Activated naive CD4-positive, alpha-beta T cell treated with anti-CD3 and anti-CD28 coated beads, Interleukin-2, amount 50 U/mL, for 24 hours (primary cell): Measurements from ENCODE around the gene CORO2A.
"Not testable (repeated sequence)": the region's sequence is repeated elsewhere in the genome, so short reads cannot be mapped to it uniquely, and the experiment has no call there.

ENCODE experiments used
- H3K27ac Mint-ChIP-seq: one replicate; pipeline ENCODE4 v1.8.0; 2021; ENCODE audit warnings: mild to moderate bottlenecking, mixed read lengths
- H3K27me3 Mint-ChIP-seq: one replicate; pipeline ENCODE4 v1.8.0; 2021; ENCODE audit warnings: mixed read lengths
- H3K36me3 Mint-ChIP-seq: one replicate; pipeline ENCODE4 v1.8.0; 2021; ENCODE audit warnings: mixed read lengths
- H3K4me1 Mint-ChIP-seq: one replicate; pipeline ENCODE4 v1.8.0; 2021; ENCODE audit warnings: mixed read lengths
- H3K4me3 Mint-ChIP-seq: one replicate; pipeline ENCODE4 v1.8.0; 2021; ENCODE audit warnings: mild to moderate bottlenecking, mixed read lengths
- H3K9me3 Mint-ChIP-seq: one replicate; pipeline ENCODE4 v1.8.0; 2021; ENCODE audit warnings: mixed read lengths

CORO2A gene

DNA sequence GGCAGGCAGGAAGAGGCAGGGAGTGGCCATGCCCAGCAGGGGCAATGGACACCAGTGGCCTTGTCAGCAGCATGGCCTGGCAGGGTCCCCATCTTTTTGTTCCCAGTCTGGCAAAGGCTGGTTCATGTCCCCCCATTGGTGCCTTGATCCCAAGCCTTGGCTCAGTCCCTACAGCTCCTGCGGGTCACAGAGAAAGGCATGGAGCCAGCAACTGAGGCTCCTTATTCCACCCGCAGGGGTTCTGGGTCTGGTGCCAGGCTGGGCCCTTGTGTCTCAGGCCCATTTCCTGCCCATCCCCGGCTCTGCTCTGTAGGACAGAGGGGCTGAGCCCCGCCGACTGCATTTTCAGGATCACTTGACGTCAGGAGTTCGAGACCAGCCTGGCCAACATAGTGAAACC lies 87.4 kb downstream of the CORO2A start:
- no peaks in the 10 kb centered on the region for H3K9me3 Mint-ChIP-seq
- H3K4me1 Mint-ChIP-seq, result peaks cover 95% of the 10 kb centered on the region
- no peak overlapping the region for H3K4me3 Mint-ChIP-seq
- peaks cover 16% of the 10 kb centered on the region for H3K36me3 Mint-ChIP-seq
- H3K27ac Mint-ChIP-seq, result peak overlapping the region; percentile 77
- H3K27me3 Mint-ChIP-seq, result no peaks in the 10 kb centered on the region

DNA sequence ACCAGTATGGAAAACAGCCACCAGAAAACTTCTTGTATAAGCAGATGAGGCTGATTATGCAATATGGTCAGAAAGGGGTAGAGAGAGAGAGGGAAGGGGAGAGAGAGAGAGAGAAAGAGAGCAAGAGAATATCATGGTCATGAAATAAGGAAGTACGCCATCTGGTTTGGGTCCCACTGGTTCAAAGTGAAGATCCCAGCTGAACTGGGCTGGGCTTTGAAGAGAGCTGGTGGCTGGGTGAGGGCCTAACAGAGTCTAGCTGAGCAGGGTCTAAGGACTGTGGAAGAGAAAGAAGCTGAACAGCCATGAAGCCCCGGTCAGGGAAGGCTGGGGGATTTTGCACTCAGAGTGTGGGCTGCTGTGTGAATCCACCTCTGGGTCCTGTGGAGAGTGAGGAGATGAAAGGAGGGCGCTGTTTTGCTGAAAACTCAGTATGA lies 88.0 kb downstream of the CORO2A start:
- Mint-ChIP-seq H3K27ac (peak overlapping the region; percentile 97), H3K9me3 (no peaks in the 10 kb centered on the region), H3K4me3 (peak overlapping the region; percentile 16), H3K36me3 (peaks cover 12% of the 10 kb centered on the region), H3K4me1 (peaks cover 95% of the 10 kb centered on the region), H3K27me3 (no peaks in the 10 kb centered on the region)

DNA sequence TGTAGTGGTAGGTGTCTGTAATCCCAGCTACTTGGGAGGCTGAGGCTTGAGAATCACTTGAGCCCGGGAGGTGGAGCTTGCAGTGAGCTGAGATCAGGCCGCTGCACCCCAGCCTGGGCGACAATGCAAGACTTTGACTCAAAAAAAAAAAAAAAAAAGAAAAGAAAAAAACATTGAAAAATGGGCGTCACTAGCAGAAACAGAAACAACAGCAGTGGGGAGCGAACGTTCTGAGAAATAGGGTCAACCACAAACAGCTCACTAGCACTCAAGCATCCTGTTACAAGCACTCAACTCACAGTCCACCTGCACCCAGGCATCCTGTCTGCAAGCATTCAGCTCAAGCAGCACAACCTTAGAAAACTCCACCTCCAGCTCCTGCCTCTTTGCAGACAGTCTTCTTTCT lies 90.6 kb downstream of the CORO2A start:
- peaks cover 92% of the 10 kb centered on the region for H3K4me1 Mint-ChIP-seq
- H3K9me3 Mint-ChIP-seq, result no peaks in the 10 kb centered on the region
- peaks cover 13% of the 10 kb centered on the region for H3K36me3 Mint-ChIP-seq

DNA sequence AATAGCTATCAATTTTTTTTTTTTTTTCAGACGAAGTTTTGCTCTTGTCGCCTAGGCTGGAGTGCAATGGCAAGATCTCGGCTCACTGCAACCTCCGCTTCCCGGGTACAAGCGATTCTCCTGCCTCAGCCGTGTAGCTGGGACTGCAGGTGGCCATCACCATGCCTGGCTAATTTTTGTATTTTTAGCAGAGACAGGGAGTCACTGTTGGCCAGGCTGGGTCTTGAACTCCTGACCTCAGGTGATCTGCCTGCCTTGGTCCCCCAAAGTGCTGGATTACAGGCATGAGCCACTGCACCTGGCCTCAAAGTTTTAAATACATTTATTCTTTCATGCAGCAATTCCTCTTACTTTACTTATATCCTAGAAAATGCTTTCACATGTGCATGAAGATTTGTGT lies 91.0 kb downstream of the CORO2A start:
- peak overlapping the region; percentile 68 for H3K4me3 Mint-ChIP-seq
- no peaks in the 10 kb centered on the region for H3K27me3 Mint-ChIP-seq
- H3K4me1 Mint-ChIP-seq, result peaks cover 92% of the 10 kb centered on the region
- peaks cover 16% of the 10 kb centered on the region for H3K36me3 Mint-ChIP-seq
- no peak overlapping the region for H3K27ac Mint-ChIP-seq
- H3K9me3 Mint-ChIP-seq, result no peaks in the 10 kb centered on the region

More for the DNA sequence above, 90.6 kb downstream of the CORO2A start:
- Mint-ChIP-seq H3K27ac (peak overlapping the region; percentile 67), H3K27me3 (no peaks in the 10 kb centered on the region), H3K4me3 (peak overlapping the region; percentile 68)

DNA sequence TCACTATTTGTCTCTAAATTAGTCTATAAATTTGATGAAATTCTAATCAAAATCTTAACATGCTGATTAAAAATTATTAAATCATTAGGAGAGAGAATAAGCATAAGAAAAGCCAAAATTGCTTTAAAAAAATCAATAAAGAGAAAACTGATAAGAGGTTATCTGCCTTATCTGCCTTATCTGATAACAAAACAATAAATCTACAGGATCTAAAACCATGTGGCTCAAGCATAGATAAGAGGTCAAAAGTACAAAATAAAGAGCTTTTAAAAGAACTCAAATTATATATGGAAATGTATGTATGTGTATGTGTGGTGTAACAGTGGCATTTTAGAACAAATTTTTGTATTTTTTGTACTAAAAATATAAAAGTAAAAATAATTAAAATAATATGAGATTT lies 92.0 kb downstream of the CORO2A start:
- H3K27me3 Mint-ChIP-seq, result no peaks in the 10 kb centered on the region

DNA sequence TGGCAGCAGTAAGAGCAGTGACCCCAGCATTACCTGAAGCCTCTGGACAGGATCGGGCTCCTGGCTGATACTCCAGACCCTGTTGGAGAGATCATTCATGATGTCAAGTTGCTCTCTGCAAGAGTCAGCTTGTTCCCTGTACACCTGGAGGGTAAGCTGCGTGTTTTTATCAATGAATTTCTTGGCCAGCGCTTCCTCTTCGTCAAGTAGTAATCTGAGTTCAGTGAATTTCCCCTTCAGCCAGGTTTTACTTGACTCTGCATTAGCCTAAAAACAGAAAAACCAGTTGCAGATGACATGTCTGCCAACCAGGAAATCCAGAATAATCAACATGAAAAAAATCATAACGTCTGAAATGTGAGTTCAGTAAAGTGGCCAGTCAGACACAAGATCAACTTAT lies 92.5 kb downstream of the CORO2A start:
- Mint-ChIP-seq H3K36me3 (peaks cover 17% of the 10 kb centered on the region), H3K4me1 (peaks cover 91% of the 10 kb centered on the region), H3K4me3 (peak overlapping the region; percentile 69)

More for the DNA sequence above, 92.0 kb downstream of the CORO2A start:
- Mint-ChIP-seq H3K27ac (peak overlapping the region; percentile 94), H3K4me3 (peak overlapping the region; percentile 69), H3K9me3 (no peaks in the 10 kb centered on the region), H3K4me1 (peaks cover 92% of the 10 kb centered on the region), H3K36me3 (peaks cover 14% of the 10 kb centered on the region)

DNA sequence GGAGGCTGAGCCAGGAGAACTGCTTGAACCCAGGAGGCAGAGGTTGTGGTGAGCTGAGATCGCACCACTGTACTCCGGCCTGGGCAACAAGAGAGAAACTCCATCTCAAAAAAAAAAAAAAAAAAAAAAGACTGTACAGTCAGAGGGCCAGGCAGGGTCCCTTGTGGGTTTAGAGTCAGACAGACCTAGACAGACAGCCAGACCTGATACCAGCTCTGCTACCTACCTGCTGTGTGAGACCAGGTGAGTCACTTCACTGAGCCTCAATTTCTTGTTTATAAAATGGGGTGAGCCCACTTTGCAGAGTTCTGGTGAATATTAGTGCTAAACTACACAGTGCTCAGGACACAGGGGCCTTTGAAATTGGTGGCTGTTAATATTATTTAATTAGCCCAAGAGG lies 93.1 kb downstream of the CORO2A start:
- Mint-ChIP-seq H3K27ac (peak overlapping the region; percentile 94), H3K36me3 (peaks cover 16% of the 10 kb centered on the region), H3K4me1 (peaks cover 92% of the 10 kb centered on the region), H3K27me3 (no peaks in the 10 kb centered on the region), H3K4me3 (no peak overlapping the region), H3K9me3 (no peaks in the 10 kb centered on the region)

More for the DNA sequence above, 92.5 kb downstream of the CORO2A start:
- H3K27me3 Mint-ChIP-seq, result no peaks in the 10 kb centered on the region
- H3K9me3 Mint-ChIP-seq, result no peaks in the 10 kb centered on the region
- peak overlapping the region; percentile 94 for H3K27ac Mint-ChIP-seq

DNA sequence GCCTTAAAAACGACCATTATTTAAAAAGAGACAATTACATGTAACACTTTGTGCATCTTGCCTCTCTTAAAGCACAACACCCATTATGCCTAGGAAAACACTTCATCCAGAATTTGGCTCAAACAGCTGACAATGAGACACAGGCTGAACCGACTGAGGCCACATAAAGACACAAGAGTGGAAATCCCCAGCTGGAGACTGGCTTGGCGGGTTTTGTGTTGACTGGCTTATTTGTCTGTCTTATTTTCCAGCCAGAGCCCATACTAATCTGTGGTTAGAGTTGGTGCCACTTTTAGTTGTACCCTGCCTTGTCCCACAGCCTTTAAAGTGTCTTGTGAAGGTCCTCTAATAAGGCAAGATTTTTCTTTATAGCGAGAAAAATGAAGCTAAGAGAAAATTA lies 94.6 kb downstream of the CORO2A start:
- Mint-ChIP-seq H3K4me3 (peak overlapping the region; percentile 43), H3K4me1 (peaks cover 92% of the 10 kb centered on the region), H3K36me3 (peaks cover 21% of the 10 kb centered on the region), H3K27ac (peak overlapping the region; percentile 79), H3K9me3 (no peaks in the 10 kb centered on the region), H3K27me3 (no peaks in the 10 kb centered on the region)

DNA sequence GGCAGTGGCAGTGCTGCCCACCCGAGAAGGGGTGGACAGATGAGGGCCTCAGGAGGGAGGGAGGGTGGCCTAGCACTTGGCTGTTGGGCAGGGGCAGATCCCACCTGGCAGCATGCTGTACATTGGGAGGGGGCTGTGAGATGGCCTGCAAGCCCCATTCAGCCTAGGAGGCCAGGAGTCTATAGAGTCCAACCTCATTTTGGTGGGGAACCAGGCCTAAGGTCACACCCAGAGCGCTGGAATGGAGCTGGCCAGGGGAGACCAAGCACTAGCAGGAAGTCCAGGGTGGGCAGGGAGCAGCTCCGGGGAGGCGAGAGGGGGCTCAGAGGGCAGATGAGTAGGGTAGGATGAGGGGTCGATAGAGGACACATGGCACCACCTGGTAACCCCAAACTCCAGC lies 96.3 kb downstream of the CORO2A start:
- H3K4me3 Mint-ChIP-seq, result no peak overlapping the region
- no peaks in the 10 kb centered on the region for H3K9me3 Mint-ChIP-seq
- H3K27me3 Mint-ChIP-seq, result no peaks in the 10 kb centered on the region
- H3K36me3 Mint-ChIP-seq, result peaks cover 26% of the 10 kb centered on the region
- H3K4me1 Mint-ChIP-seq, result peaks cover 86% of the 10 kb centered on the region
- peak overlapping the region; percentile 70 for H3K27ac Mint-ChIP-seq

DNA sequence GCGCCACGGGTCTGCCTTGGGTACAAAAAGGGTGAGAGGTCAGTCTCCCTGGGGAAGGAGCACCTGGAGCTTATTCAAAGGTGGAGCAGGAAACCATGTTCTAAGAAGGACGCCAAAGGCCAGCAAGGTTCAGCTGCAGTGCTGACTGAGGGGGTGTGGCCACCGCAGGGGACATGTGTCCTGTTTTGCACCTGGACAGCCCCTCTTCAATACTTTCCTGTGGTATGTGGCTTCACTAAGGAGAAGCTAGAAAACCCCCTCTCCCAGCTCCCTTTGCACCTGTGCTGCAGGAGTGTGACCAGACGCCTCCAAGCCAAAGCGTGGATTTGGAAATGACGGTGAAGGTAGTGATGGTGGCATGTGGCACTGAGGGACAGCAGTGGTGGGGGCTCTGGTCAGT lies 97.0 kb downstream of the CORO2A start:
- Mint-ChIP-seq H3K36me3 (peaks cover 26% of the 10 kb centered on the region), H3K9me3 (no peaks in the 10 kb centered on the region), H3K4me3 (no peak overlapping the region), H3K4me1 (peaks cover 85% of the 10 kb centered on the region), H3K27me3 (no peaks in the 10 kb centered on the region), H3K27ac (no peak overlapping the region)

DNA sequence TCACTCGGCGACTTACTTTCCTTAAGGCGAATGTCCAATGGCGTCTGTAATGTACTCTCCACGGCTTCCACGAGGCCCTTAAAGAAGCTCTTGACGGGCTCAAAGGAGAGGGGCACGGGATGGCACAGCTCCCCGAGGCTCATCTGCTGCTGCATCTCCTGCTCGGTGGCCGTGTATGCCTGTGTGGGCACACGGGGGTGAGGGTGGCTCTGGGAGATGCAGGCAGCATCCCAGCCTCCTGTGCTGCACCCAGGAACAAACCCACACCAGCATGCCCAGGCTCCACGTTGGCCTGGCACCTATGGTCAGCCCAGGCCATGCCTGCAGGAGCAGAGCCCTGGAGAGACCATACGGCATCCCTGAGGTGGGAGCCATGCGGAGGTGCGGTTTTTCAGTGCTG lies 97.6 kb downstream of the CORO2A start:
- Mint-ChIP-seq H3K4me3 (no peak overlapping the region), H3K27me3 (no peaks in the 10 kb centered on the region), H3K9me3 (no peaks in the 10 kb centered on the region), H3K36me3 (peaks cover 29% of the 10 kb centered on the region), H3K27ac (peak overlapping the region; percentile 1), H3K4me1 (peaks cover 85% of the 10 kb centered on the region)

DNA sequence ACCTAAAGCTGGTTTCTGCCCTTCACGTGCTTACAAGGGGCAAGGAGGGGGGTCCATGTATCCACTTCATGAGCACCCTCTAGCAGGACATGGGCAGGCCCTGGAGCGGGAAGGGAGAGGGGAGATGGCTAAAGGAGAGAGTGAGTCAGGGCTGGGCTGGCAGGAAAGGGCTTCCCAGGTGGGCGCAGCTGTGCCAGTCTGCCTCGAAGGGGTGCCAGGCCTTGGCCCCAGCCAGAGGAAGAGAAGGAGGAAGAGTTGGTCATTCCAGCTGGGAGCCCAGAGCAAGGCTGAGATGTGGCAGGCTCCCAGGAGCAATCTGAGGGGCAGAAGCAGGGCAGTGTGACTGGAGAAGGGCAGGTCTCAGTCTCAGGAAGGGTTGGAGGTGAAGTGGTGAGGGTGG lies 98.1 kb downstream of the CORO2A start:
- no peaks in the 10 kb centered on the region for H3K27me3 Mint-ChIP-seq
- H3K4me3 Mint-ChIP-seq, result no peak overlapping the region

DNA sequence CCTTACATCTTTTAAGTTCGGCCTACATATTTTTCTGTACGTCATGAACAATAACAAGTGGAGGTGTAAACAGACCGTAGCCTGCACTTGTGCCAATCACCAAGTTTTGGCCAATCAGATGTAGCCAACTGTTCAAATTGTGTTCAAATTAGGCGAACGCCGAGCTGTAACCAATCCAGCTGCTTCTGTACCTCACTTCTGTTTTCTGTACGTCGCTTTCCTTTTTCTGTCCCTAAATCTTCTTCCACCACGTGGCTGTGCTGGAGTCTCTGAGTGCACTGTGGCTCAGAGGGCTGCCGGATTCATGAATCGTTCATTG lies 99.9 kb downstream of the CORO2A start:
- H3K4me3 Mint-ChIP-seq, result no peak overlapping the region
- peaks cover 71% of the 10 kb centered on the region for H3K4me1 Mint-ChIP-seq
- H3K9me3 Mint-ChIP-seq, result no peaks in the 10 kb centered on the region
- no peaks in the 10 kb centered on the region for H3K27me3 Mint-ChIP-seq
- peaks cover 28% of the 10 kb centered on the region for H3K36me3 Mint-ChIP-seq
- H3K27ac Mint-ChIP-seq, result peak overlapping the region; percentile 64

More for the DNA sequence above, 98.1 kb downstream of the CORO2A start:
- Mint-ChIP-seq H3K4me1 (peaks cover 85% of the 10 kb centered on the region), H3K9me3 (no peaks in the 10 kb centered on the region), H3K36me3 (peaks cover 30% of the 10 kb centered on the region), H3K27ac (peak overlapping the region; percentile 1)

DNA sequence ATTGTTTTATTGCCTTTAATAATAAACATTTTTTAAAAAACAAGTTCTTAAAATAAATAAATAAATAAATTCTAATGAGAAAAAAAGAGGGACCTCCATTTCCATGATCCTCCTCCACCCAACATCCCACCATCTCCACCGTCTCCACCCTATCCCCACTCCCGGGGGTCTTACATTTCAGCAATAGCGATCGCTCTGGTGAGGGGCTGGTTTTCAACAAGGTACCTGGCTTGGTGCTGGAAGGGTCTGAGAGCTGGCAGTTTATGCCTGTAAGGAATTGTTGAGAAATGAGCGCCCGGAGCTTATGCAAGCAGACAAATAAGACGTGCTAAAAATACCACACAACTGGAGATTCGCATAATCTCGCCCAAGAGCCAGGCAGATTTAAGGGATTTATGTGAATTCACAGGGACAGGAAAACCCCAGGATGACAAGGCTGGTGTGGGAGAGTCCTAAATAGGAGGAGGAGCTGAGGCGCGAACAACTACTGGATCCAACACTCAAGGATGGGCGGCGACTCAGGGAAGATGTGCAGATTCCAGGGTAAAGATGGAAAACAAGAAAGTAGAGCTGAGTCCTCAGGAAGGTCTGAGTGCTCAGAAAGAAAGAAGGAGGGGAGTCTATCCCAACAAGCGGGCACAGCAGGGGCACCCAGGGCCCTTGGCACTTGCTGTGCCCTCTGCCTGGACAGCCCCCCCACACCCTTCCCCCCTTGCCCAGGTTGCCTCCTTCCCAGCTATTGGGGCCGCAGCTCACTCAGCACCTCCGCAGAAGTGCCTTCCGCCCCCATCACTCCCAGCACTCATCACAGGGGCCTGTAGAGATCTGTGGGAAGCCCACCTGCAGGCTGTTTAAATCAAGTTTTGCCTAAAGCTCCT lies 100.5 kb downstream of the CORO2A start:
- Mint-ChIP-seq H3K36me3 (peaks cover 24% of the 10 kb centered on the region), H3K4me1 (peaks cover 67% of the 10 kb centered on the region), H3K4me3 (no peak overlapping the region), H3K9me3 (no peaks in the 10 kb centered on the region), H3K27ac (no peak overlapping the region), H3K27me3 (no peaks in the 10 kb centered on the region)

DNA sequence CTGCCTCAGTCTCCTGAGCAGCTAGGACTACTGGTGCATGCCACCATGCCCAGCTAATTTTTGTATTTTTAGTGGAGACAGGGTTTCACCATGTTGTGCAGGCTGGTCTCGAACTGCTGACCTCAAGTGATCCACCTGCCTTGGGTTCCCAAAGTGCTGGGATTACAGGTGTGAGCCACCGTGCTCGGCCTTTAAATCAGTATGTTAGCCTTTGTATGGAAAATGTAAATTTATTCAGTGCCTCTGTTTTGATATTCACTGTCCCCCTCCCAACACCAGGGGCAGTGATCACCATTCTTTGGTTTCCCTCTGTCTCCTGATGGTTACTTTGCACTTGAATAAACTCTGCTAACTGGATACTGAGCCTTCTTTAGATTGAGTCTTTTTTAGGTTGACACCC lies 101.8 kb downstream of the CORO2A start:
- H3K9me3 Mint-ChIP-seq, H3K27me3 Mint-ChIP-seq, H3K4me3 Mint-ChIP-seq: not testable (repeated sequence)
- H3K27ac Mint-ChIP-seq, result peak overlapping the region; percentile 23
- peaks cover 65% of the 10 kb centered on the region for H3K4me1 Mint-ChIP-seq
- H3K36me3 Mint-ChIP-seq, result peaks cover 28% of the 10 kb centered on the region

DNA sequence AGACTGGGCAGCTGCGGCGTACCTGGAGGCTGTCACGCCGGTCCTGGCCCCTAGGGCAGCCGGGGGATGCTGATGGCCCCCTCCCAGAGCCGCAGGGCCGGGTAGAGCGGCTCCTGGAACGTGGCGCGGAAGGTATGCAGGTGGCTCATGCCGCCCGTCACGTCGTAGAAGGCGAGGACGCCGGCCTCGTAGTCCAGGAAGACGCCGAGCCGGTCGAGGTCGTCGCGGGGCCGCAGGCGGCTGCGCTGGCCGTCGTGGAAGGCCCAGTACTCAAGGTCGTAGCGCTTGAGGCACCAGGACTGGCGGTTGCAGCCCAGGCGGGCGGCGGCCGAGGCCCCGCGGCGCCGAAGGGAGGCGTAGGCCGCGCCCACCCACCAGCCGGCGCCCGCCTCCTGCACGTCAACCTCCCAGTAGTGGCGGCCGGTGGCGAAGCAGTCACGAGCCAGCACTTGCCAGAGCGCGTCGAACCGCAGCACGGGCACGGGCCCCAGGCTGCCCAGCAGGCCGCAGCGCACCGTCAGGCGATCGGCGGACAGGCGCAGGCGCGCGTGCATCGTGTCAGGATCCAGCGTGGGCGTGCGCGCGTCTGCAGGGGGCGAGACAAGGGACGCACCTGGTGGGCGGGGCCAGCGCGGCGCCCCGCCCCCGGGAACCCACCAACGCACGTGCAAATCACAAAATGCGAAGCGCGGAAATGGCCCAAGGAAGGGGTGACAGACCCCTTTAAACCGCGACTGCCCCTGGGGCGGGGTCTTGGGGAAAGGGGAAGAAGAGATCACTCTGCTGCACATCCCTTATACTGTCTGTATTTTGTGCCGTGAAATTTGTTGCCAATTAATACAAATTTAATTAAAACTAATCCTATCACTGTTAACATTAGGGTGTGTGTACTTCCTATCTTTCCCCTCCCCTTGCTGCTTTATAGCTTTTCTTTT lies 104.8 kb downstream of the CORO2A start:
- H3K27ac Mint-ChIP-seq, result no peak overlapping the region
- peaks cover 62% of the 10 kb centered on the region for H3K4me1 Mint-ChIP-seq
- H3K36me3 Mint-ChIP-seq, result peaks cover 19% of the 10 kb centered on the region
- no peaks in the 10 kb centered on the region for H3K9me3 Mint-ChIP-seq
- no peak overlapping the region for H3K4me3 Mint-ChIP-seq
- H3K27me3 Mint-ChIP-seq, result no peaks in the 10 kb centered on the region
